Iris pigment epithelial cell (primary cell): ENCODE data around the gene CILP2.

ENCODE experiments used
- DNase-seq: peaks from one replicate; pipeline ENCODE4 v3.0.0-alpha.2; 2011; ENCODE audit warnings: low read depth

The CILP2 gene

DNA sequence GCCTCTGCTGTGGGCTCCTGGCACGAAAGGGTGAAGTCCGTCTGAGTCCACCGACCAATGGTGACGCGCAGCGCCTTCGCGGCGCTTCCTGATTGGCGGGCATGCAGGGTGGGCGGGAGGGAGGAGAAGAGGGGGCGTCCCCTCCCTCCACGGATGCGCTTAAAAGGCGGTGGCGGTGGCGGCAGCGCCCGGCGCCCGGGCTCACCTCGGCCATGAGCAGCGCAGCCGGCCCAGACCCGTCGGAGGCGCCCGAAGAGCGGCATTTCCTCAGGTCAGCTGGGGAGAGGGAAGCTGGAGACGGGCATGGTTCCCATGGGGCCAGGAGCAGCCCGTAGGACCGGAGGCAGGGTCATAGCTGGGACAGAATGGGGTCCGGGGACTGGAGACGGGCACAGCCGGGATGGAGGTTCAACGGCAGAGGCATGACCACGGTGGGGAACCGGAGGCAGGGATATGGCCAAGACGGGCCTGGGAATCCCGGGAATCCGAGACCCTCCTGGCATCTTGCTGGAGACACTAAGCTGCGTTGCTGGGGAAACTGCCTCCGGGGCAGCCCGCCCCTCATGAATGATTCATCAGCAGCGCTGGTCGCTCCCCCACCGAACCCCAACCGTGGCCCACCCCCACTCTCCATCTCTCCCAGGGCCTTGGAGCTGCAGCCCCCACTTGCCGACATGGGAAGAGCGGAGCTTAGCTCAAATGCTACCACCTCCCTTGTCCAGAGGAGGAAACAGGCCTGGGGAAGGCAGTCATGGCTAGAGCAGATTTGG is 9.2 kb upstream of the CILP2 start, which contains the start of gene YJEFN3:
Gene YJEFN3, plus strand, starts transcription at position 191 of the 770 bp plus-strand sequence. Its CDS starts 22 bp downstream, at position 213.
- peak; percentile 70 for DNase-seq

DNA sequence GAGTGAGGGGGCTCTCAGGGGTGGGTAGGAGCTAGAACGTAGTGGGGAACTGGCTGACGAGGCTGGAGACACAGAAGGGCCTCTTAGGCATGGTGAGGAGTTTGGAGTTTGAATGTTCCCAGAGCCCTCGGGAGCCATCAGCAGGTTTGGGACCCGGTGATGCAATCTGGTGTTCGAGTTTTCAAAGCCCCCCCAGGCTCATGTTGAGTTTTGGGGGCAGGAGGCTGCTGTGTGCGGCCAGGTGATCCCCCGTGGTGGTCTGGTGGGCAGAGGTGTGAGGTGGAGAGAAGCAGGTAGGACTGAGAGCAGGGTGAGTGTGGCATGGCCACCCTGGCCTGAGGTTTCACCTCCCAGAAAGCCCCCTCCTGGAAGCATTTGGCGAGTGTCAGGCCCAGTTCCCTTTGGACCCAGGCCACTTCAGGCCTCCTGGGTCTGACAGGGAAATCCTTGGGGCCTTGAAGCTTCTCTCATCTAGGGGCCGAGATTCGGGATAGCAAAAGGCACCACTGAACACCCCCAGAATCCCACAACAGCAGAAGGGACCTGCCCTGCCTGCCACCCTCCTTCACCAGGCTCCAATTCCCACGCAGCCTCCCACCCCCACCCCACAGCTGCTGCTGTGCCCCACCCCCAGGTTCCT is 8.2 kb upstream of the CILP2 start:
- no peak for DNase-seq

DNA sequence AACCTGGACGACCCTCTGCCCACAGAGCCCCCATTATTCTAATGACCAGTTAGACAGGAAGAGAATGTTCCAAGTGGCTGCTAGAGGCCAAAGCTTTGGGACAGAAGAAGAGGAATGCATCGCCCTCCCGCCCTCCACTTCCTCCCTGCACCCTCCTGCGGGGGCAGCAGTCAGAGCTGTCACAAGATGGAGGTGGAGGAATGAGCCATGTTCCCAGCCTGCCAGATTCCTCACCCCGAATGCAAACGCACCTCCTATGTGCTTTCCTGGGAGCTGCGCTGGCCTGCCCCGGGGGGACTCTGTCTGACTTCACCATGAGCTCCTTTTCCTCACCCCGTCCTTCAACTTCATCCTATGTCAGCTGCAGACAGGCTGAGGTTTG is 7.7 kb upstream of the CILP2 start:
- peak; percentile 14 for DNase-seq

DNA sequence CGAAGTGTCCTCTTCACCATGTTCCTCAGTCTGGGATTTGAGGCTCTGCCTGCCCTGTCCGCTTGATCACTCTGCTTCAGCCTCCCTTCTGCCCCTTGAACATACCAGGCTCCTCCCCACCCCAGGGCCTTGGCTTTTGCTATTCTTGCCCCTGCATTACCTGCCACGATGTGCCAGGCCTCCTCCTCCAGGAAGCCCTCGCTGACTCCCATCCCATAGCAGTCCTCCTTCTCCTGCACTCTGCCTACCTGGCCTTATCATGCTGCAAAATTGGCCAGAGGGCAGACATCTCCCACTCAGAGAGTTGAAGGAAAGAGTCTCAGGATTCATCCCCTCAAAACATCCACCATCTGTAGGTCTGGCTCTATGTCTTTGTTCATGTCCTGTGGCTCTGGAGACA is 7.2 kb upstream of the CILP2 start:
- DNase-seq = no peak

DNA sequence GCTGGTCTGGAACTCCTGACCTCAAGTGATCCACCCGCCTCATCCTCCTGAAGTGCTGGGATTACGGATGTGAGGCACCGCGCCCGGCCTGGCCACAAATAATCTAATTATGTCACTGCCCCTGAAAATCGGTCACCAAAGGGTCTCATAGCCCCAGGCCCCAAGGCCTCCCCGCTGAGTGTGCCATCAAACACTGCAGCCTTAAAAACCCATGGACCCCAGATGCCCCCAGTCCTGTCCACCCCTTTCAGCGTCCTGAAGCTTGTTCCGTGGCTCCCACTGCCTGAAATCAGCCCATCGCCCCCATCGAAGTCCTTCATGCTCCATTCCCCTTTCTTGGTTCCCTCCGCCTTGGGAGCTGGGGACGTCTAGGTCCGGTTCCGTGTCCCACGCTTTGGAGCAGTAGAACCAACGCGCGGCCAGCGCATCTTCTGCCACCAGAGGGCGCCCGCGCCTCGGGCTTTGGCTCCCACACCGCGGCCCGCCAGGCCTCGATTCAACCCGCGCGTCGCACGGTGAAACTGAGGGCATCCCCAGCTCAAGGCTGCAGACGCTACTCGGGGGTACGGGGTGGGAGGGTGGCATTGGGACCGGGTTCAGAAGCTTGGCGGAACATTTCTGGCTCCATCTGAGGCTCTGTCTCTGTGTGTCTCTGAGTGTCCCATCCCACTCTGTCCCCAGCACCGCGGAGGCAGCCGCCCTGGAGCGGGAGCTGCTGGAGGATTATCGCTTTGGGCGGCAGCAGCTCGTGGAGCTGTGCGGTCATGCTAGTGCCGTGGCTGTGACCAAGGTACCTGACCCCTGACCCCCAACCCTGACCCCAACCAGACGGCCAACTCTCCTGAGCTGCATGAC is 5.9 kb upstream of the CILP2 start:
- DNase-seq = peak; percentile 43

DNA sequence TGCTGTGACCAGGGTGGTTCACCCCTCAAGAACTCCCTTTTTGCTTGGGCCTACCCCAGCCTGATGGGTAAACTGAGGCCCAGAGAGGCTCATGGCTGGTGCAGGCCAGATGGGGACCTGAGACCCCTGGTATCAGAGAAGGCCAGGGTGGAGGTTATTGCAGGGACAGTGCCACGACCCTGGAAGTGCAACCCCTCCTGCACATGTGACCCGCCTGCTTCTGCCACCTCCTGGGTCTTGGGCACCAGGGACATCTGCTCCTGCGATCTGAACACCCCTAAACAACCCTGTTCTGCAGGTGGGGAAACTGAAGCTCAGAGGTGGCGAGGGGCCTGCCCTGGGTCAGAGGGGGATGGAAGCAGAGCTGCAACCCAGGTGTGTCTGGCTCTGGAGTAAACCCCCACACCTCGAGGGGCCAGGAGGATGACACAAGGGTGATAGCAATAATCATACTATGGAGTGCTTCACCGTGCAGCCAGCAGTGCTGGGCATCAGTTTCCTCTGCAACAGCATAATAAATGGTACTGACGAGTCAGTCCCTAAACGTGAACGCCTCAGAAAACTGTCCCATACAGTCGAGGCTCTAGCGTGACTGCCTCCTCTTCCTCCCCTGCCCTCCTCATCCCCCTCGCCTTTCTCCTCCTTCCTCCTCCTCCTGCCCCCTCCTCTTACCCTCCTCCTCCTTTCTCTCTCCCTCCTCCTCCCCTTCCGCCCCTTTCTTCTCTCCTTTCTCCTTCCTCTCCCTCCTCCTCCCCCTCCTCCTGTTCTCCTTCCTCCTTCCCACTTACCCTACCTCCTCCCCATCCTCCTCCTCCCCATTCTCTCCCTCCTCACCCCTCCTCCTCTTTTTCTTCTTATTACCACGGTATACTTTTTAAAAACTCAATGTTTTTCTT is 5.0 kb upstream of the CILP2 start:
- no peak for DNase-seq

DNA sequence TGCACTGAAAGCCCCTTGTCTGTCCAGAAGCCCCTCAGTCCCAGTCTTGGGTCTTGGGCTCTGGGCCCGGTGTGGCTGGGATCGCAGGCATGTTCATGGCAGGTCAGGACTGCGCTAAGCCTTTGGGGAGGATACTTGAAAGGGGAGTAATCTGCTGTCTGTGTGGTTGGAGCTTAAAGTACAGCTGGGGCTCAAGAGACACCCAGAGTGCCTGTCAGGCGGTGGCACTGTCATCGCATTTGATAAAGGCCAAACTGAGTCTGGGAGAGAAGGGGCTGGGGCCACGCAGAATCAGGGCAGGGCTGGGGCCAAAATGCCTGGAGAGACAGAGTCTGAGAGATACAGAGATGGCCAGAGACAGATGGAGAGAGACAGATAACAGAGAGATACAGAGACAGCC is 4.2 kb upstream of the CILP2 start:
- no peak for DNase-seq

DNA sequence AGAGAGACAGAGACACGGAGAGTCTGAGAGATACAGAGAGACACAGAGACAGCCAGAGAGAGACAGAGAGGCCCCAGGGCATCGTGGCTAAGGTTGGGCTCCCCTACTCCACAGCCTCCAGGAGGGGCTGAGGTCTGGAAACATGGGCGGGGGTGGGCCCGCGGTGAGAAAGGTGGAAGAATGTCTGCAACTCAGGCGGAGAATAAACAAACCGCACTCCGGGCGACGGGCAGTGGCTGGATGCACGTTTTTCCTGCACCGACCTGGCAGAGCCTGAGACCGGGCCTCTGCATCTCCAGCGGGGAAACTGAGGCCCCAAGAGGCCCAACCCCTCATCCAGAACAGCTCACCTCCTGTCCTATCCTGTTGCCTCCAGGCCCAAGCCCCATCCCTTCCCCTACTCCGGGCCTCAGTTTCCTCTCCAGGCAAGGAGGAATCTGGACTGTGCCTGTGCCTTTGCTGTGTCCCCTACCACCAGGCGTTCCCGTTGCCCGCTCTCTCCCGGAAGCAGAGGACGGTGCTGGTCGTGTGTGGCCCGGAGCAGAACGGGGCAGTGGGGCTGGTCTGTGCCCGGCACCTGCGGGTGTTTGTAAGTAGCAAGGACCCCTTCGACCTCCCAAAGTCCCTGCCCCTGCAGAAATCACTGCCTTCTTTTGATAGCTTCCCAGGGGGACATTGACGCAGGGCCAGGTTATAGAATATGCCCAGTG is 3.4 kb upstream of the CILP2 start:
- no peak for DNase-seq

DNA sequence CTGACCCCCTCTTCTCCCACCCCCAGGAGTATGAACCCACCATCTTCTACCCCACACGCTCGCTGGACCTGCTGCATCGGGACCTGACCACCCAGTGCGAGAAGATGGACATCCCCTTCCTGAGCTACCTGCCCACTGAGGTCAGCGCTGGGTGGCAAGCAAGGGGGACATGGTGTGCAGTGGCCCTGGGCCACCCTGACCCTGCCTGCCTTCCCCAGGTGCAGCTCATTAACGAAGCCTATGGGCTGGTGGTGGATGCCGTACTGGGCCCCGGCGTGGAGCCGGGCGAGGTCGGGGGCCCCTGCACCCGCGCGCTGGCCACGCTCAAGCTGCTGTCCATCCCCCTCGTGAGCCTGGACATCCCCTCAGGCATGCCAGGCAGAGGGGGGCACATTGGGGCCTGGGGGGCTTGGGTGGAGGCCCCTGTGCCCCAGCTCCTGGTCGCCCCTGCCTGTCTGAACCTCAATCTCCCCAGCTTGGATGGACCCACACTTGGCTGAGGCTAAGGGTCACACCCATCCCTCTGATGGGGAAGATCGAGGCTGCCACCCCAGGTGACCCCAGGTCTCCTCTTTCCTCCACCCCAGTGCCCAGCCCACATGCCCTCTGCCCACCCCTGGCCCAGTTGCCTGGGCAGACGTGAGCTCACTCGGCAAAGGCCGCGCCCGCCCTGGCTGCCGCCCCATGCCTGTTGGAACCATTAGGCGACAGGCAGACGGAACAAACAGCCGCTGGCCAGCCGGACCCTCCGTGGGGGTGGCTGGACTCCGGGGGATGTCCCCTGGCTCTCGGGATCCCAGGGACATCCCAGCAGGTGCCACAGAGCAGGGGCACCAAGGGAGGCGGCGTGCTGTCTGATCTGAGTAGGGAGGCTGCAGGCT is 2.5 kb upstream of the CILP2 start:
- DNase-seq = no peak

DNA sequence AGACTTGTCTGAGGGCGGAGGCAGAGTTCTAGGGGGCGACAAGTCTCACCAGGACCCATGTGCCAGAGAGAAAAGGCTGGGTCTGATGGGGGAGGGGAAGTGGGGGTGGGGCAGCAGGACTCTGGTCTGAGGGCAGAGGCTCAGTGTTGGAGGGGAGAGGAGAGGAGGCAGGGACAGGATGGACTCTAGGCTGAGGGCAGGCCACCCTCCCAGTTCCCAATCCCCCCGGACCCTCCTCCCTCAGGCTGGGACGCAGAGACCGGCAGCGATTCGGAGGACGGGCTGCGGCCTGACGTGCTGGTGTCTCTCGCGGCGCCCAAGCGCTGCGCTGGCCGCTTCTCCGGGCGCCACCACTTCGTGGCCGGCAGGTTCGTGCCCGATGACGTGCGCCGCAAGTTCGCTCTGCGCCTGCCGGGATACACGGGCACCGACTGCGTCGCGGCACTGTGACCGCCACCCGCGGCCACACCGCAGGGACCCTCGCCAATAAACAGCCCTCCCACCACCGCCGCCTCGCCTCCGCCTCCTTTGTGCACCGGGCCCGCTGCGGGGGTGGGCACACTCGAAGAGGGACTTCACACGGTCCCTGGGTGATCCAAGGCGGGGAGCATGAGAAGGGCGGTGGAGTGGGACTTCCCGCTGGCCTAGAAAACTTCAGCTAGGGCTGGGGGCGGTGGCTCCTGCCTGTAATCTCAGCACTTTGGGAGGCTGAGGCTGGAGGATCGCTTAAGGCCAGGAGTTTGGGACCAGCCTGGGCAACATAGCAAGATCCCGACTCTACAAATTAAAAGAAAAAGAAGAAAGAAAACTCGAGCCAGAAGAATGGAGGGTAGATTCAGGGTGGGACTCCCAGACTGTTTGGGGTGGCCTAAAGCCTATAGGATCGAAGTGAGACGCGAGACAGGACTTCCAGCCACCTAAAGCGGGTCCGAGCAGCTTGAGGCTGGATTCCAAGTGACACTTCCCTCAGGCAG is 703 bp upstream of the CILP2 start:
- DNase-seq = no peak

DNA sequence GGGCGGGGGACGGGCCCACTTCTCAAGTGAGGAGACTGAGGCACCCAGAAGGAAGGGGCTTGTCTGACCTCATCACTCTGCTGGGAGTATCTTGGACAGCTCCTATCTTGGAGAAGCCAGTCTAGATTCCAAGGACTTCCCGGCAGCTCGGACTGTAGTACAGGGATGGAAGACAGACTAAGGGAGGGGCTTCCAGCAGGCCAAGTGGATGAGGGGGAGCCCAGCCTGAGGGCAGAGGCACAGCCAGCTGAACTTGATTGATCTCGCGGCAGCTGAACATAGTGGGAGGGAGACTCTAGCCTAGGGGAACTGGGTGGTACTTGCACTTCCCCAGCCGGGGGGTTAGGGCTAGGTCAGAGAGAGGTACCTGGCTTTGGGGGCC is 711 bp downstream of the CILP2 start:
- no peak for DNase-seq

DNA sequence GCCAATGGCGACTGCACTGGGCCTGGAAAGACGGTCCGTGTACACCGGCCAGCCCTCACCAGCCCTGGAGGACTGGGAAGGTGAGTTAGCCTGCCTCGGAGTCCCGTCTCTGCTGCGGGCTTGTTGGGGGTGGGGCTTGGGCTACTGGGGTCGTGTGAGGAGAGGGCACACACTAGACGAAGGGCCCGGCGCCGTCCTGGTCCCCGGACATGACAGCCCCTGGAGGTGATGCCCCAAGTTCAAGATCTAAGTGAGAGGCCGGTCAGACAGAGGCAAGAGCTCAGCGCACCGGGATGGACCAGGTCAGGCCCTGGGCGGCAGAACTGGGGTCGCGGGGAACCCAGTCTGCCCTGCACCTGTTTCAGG is 1.6 kb downstream of the CILP2 start:
- no peak for DNase-seq

DNA sequence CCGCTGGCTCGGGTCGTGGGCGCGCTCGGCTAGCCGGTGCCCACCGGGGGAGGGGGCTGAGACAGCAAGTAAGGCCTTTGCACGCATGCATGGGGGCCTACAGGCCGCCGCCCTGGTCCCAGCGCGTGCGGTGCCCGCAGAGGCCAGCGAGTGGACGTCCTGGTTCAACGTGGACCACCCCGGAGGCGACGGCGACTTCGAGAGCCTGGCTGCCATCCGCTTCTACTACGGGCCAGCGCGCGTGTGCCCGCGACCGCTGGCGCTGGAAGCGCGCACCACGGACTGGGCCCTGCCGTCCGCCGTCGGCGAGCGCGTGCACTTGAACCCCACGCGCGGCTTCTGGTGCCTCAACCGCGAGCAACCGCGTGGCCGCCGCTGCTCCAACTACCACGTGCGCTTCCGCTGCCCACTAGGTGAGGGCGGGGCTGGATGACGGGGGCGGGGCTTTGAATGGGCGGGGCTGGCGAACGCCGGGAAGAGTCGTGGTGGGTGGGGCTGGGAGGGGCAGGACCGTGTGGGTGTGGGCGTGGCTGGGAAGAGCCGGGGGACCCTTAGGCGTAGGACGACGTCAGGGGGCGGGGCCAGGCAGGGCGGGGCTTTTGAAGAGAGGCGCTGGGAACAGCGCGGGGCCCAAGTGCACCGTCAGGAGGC is 2.1 kb downstream of the CILP2 start:
- peak; percentile 77 for DNase-seq

DNA sequence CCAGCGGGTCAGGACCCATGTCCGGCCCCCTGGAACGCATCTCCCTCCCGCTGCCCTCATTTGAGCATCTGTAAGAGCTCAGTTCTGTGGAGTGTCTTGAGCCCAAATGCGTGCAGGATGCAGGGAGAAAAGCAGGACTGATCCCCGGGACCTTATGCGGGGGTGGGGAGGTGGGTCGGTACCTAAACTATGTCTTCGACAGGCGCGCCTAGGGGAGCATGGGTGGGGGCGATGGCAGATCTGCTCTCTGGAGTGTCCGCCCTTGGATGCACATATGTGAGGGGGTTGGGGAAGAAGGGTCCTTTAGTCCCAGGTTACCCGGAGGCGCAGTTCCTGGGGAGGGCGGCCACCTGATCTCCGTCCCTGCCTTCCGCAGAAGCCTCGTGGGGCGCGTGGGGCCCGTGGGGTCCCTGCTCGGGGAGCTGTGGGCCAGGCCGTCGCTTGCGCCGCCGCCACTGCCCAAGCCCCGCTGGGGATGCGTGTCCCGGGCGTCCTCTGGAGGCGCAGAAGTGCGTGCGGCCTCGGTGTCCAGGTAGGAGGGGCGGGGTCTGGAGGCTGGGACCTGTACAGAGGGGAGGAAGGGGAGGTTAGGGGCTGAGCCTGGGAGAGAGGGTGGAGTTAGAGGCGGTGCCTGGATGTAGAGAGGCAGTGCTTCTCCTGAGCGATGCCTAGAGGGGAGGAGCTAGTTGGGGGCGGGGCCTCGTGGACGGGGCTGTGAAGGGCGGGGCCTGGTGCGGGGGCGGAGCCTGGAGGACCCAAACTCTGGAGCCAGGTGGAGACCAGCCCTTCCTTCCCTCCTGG is 2.9 kb downstream of the CILP2 start:
- DNase-seq = peak; percentile 50

DNA sequence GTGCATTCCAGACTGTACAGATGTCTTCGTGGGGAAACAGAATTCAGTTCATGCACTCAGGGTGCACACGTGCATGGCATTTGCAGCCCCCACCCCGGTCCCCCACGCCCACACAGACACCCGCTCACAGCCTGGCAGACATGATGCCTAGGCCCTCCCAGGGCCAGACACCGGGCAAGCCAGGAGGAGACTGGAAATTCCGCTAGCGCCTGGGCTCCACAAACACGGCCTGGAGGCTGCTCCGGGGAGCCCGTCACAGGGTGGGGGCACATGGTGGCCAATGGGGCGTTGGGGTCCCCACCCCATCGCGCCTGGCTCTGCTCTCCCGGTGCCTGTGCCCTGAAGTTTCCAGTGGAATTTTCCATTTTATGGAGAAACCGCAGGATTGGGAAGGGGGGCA is 3.6 kb downstream of the CILP2 start:
- no peak for DNase-seq

DNA sequence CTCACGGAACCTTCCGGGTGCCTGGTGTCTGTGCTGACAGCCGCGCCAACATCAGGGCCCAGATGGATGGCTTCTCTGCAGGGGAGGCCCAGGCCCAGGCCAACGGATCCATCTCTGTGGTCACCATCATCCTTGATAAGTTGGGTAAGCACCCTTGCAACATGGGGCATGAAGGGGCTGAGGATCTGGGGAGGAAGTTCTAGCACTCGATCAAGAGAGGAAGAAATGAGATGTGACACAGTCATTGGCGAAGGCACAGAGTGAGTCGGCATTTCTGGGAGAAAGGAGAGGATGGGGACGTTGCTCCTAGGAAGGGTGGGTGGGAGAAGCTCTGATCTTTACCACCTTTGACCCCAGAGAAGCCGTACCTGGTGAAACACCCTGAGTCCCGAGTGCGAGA is 4.4 kb downstream of the CILP2 start:
- DNase-seq = no peak

DNA sequence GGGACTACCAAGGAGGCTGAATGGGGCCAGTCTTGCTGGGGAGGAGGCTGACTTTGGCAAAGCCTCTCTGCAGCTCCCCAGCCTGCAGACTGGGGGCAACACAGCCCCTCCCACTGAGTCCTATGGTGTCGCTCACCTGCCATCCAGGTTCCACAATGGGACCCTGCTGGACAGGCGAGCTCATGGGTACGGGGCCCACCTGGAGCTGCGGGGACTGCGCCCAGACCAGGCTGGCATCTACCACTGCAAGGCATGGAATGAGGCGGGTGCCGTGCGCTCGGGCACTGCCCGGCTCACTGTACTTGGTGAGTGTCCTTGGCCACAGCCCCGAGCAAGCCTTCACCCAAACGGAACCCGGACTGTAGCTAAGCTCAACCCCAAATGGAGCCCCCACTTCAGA is 5.0 kb downstream of the CILP2 start:
- no peak for DNase-seq

DNA sequence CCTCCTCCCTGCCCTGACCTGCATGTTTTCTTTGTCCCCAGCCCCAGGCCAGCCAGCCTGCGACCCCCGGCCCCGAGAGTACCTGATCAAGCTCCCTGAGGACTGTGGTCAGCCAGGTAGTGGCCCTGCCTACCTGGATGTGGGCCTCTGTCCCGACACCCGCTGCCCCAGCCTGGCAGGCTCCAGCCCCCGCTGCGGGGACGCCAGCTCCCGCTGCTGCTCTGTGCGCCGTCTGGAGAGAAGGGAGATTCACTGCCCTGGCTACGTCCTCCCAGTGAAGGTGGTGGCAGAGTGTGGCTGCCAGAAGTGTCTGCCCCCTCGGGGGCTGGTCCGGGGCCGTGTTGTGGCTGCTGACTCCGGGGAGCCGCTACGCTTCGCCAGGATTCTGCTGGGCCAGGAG is 5.6 kb downstream of the CILP2 start:
- DNase-seq = no peak
